Frontal cortex (tissue), 4 donors: ENCODE measurements around the gene NPIPA7. TPM values are rescaled to one million over a fixed set of nuclear protein-coding genes. Genes with fewer than 3 reads are reported as not detected.
"Not testable (repeated sequence)": the region's sequence is repeated elsewhere in the genome, so short reads cannot be mapped to it uniquely, and the experiment has no call there.

ENCODE experiments used
- DNase-seq, 2 donors: peaks; one replicate each; pipeline ENCODE4 v3.0.0; 2012; ENCODE audit warnings: low spot score in 2 of 2
- FAIRE-seq: peaks from 2 replicates; lab custom pipeline; 2012; peaks lifted over from hg19 to GRCh38; lab: Jason Lieb, UNC
- small RNA-seq: library from RNA; depleted of rRNA; stranded (forward); fragments of <200 nt; gene quantifications from one replicate; pipeline ENCODE3, GENCODE V24; 2014
- total RNA-seq: library from RNA; depleted of rRNA; stranded (reverse); fragments of >200 nt; gene quantifications from one replicate; pipeline ENCODE4 v1.2.3, GENCODE V29; 2014
- donor health status: control.
- donor health status: control.
- donor health status: control.

NPIPA7 gene
- total RNA-seq, 1 donor from 2014 or later: 2.0 TPM

DNA sequence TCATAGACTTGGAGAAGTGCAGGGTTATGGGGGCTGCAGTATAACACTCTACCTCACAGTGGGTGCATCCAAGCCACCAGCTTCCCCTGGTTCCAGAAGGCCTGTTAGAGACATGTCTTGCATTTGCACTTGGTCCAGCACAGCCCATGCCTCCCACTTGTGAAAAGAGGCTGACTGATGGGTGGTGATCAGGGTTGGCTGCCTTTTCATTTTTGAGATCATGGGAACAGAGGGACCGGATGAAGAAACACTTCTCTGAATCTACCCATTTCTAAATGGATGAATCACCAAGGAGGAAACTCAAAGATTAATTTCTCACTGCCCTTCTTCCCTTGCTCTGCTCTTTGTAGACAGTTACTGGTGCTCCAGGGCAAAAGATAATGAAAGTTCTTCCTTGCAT lies 34.8 kb downstream of the NPIPA7 start:
- not testable (repeated sequence) for DNase-seq, FAIRE-seq

DNA sequence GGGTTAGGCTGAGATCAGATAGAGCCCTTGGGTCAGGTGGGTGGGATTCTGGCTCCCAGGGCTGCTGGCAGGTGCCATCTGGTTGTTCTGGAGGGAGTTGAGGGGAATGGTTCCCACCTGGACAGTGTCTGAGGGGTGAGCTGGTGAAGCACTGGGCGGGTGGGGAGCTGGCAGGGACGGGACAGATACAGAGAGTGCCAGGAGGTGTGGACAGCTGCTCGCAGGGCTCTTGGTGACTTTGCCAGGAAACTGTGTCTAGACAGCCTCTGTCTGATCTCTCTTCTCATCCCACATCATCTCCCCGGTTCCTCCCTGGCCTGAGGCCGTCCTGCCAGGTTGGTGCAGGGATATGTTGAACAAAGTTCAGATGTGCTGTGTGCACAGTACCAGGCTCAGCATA lies 38.1 kb downstream of the NPIPA7 start:
- not testable (repeated sequence) for FAIRE-seq, DNase-seq

DNA sequence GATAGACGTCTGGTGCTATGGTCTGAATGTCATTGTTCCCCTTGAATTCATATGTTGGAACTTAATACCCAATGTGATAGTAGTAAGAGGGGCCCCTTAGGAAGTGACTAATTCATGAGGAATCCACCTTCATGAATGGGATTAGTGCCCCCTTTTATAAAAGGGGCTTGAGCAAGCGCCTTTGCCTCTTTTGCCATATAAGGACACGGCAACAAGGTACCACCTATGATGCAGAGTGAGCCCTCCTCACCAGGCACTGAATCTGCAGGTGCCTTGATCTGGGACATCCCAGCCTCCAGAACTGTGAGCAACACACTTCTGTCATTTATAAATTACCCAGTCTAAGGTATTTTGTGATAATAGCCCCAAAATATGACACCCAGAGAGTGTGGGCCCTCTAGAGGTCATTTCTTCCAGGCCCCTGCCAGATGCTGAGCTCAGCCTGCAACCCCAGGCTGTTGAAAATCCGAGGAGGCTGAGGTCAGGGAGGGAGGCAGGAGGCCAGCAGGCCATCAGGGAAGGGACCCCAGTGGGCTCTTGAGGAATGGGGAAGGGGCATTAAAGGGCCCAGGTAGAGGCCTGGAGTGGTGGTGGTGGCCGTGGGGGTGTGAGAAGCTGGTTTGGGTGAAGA lies 39.1 kb downstream of the NPIPA7 start:
- DNase-seq, FAIRE-seq: not testable (repeated sequence)

DNA sequence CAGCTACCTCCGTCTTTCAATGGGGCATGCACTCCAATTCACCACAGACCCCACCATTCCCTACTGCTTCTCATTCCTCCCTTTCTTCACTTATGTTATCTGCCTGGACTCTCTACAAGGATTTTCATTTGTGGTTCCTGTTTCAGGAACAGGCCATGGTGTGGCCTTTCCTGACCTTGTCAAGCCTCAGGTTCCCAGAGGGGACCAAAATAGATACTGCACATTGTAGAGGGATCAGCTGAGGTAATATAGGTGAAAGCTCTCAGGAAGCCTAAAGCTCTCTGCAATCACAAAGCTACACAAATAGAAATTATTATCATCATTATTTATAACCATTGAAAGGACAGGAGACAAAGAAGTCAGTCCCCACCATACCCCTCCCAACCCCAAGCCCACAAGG lies 41.6 kb downstream of the NPIPA7 start:
- FAIRE-seq, DNase-seq: not testable (repeated sequence)

DNA sequence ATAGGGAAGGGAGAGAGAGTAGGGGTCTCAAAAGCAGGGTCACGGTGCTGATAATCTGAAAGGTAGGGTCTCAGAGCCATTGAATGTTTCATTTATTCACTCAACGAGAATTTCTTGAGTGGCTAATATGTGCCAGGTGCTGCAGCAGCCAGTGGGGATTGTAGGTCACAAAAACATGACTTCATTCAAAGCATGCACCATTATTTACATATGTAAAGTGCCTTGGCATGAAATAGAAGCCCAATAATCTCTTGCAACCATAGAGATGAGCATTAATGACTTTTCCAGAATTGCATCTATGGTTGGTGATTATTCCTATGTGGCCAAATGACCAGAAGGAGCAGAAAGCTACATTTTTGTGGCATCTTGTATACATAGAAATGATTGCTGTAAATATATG lies 46.2 kb downstream of the NPIPA7 start:
- FAIRE-seq: not testable (repeated sequence)

DNA sequence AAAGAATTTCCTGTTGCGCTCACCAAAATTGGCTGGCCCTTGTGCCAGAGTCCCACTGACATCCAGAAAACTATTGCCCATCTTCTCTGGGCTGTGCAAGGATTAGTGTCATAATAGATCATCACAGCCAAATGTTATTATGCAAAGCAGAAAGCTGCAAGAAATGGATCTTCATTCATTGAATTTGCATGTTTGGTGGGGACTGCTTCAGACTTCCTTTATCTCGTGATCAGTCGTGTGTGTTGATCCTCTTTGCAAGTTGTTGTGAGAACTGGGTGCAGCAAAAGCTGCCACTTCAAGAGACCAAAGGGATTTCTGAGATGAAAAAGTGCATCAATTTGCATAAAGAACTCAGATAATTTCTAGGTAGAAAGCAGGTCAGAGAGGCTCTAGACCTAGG lies 52.2 kb downstream of the NPIPA7 start:
- FAIRE-seq, DNase-seq: not testable (repeated sequence)

More for the DNA sequence above, 46.2 kb downstream of the NPIPA7 start:
- not testable (repeated sequence) for DNase-seq

DNA sequence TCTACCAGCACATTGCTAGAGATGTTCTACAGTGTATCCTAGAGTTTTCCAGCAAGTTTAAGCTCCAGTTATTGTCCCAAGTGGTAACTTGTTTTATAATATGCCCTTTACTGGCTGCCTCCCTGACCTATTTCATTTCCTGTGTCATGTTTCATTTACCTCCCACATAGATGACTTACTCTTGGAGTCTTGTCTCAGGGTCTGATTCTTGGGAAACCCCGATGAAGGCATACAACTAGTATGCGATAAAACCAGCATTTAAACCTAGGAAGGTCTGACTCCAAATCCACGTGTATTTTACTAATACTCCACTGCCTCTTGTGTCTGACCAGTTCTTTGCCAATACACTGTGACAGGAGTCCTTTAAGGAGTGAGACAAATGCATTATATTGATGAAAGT lies 55.8 kb downstream of the NPIPA7 start:
- not testable (repeated sequence) for DNase-seq, FAIRE-seq

DNA sequence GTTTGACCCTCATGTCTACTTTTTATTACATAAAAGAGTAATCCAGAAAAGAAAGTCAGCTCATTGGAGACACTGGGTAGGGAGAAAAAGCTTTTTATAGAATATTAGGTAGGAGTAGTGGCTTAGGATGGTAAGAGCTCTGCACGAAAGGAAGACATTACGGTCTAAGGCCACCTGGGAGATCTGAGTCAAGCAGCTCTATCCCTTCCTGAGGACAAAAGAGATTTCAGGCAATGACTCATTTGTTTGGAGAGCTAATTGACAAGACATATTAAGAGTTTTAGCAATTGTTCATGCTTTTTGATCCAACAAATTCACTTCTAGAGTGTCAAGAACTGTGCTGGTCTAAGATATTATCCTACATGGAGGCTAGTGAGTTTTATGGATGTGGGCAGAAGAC lies 62.5 kb downstream of the NPIPA7 start:
- not testable (repeated sequence) for FAIRE-seq, DNase-seq

Small RNAs within 50 kb of the gene (small RNA-seq; reads per million reads assigned to genes)
- gene AC138969.3 (not detected), gene MIR6511A3 (not detected), gene MIR6770-2 (not detected)

Other genes starting within 250 kb of the NPIPA7 start
- 0.41 TPM for gene ABCC6, start 155.6 kb upstream of the NPIPA7 start, total RNA-seq
- 44.8 TPM for gene NOMO3, start 146.6 kb upstream of the NPIPA7 start, total RNA-seq